Adipose tissue (tissue), 3 donors: Measurements from ENCODE around the gene ARHGEF11. TPM values are rescaled to one million over a fixed set of nuclear protein-coding genes. Genes with fewer than 3 reads are reported as not detected.

Experiments
- H3K27ac ChIP-seq: one replicate; pipeline ENCODE4 v1.5.1; 2013; ENCODE audit warnings: low read depth, low read length
- WGBS, 3 donors: extraction: QIAGEN DNeasy Blood & Tissue Kit; methylation state at CpG; one replicate each; pipeline ENCODE4 v1.1.7; 2013; 5-methylcytosine and 5-hydroxymethylcytosine counted together
- polyA plus RNA-seq, 3 donors: library from polyadenylated mRNA; stranded (reverse); fragments of 200-250 nt; gene quantifications; one replicate each; pipeline ENCODE4 v1.2.3, GENCODE V29; 2013
- donor health status: healthy with polysubstance abuse.
- donor health status: Bipolar disorder and iron deficiency.
- donor health status: healthy.

The ARHGEF11 gene
- polyA plus RNA-seq, 3 donors, result 7.2 to 18.1 (median 15.2) TPM

- no peak overlapping the region for H3K27ac ChIP-seq
- 73 to 87% (median 85%) methylated on average over 3 of the region's 3 CpGs for WGBS, 3 donors
Measured at GRCh38 chr1:156970017-156970416, 75.5 kb downstream of the ARHGEF11 start.

GRCh38 chr1:156969496-156969895, 76.0 kb downstream of the ARHGEF11 start:
- 73 to 94% (median 80%) methylated on average over 3 of the region's 3 CpGs for WGBS, 3 donors

GRCh38 chr1:156964441-156964840, 81.1 kb downstream of the ARHGEF11 start:
- H3K27ac ChIP-seq, result no peak overlapping the region
- 96 to 97% (median 96%) methylated on average over 2 of the region's 2 CpGs for WGBS, 3 donors

More at GRCh38 chr1:156969496-156969895, 76.0 kb downstream of the ARHGEF11 start:
- H3K27ac ChIP-seq, result no peak overlapping the region

- no peak overlapping the region for H3K27ac ChIP-seq
- 23 to 46% (median 30%) methylated on average over 3 of the region's 3 CpGs for WGBS, 3 donors
Measured at GRCh38 chr1:156963621-156964020, 81.9 kb downstream of the ARHGEF11 start.

GRCh38 chr1:156961709-156962108, 83.8 kb downstream of the ARHGEF11 start:
- no peak overlapping the region for H3K27ac ChIP-seq
- 71 to 79% (median 73%) methylated on average over 4 of the region's 4 CpGs for WGBS, 3 donors

GRCh38 chr1:156959925-156960324, 85.6 kb downstream of the ARHGEF11 start:
- H3K27ac ChIP-seq, result no peak overlapping the region
- 87 to 94% (median 89%) methylated on average over 6 of the region's 6 CpGs for WGBS, 3 donors

GRCh38 chr1:156959414-156959813, 86.1 kb downstream of the ARHGEF11 start:
- WGBS, 3 donors, result 63 to 89% (median 81%) methylated on average over 2 of the region's 2 CpGs
- no peak overlapping the region for H3K27ac ChIP-seq

- H3K27ac ChIP-seq, result no peak overlapping the region
- WGBS, 3 donors, result 56 to 68% (median 60%) methylated on average over 2 of the region's 2 CpGs
Measured at GRCh38 chr1:156958247-156958714, 87.3 kb downstream of the ARHGEF11 start.

- WGBS, 3 donors, result 85 to 94% (median 91%) methylated on average over 3 of the region's 3 CpGs
- no peak overlapping the region for H3K27ac ChIP-seq
Measured at GRCh38 chr1:156957634-156958033, 87.9 kb downstream of the ARHGEF11 start.

- no peak overlapping the region for H3K27ac ChIP-seq
- 90 to 94% (median 93%) methylated on average over 10 of the region's 10 CpGs for WGBS, 3 donors
Measured at GRCh38 chr1:156956333-156956732, 89.2 kb downstream of the ARHGEF11 start.

- no peak overlapping the region for H3K27ac ChIP-seq
- 67 to 86% (median 70%) methylated on average over 2 of the region's 2 CpGs for WGBS, 3 donors
Measured at GRCh38 chr1:156953571-156953970, 92.0 kb downstream of the ARHGEF11 start.

- no peak overlapping the region for H3K27ac ChIP-seq
- 94 to 98% (median 95%) methylated on average over 5 of the region's 5 CpGs for WGBS, 3 donors
Measured at GRCh38 chr1:156951371-156951770, 94.2 kb downstream of the ARHGEF11 start.

- 94 to 97% (median 97%) methylated on average over 5 of the region's 5 CpGs for WGBS, 3 donors
Measured at GRCh38 chr1:156949127-156949526, 96.4 kb downstream of the ARHGEF11 start.

GRCh38 chr1:156948708-156949107, 96.8 kb downstream of the ARHGEF11 start:
- H3K27ac ChIP-seq, result no peak overlapping the region
- 78 to 89% (median 82%) methylated on average over 4 of the region's 4 CpGs for WGBS, 3 donors

More at GRCh38 chr1:156949127-156949526, 96.4 kb downstream of the ARHGEF11 start:
- H3K27ac ChIP-seq, result no peak overlapping the region

- 95 to 97% (median 97%) methylated on average over 17 of the region's 17 CpGs for WGBS, 3 donors
- H3K27ac ChIP-seq, result no peak overlapping the region
Measured at GRCh38 chr1:156947818-156948525, 97.6 kb downstream of the ARHGEF11 start.

- 93 to 96% (median 95%) methylated on average over 9 of the region's 9 CpGs for WGBS, 3 donors
Measured at GRCh38 chr1:156947127-156947526, 98.4 kb downstream of the ARHGEF11 start.

GRCh38 chr1:156945881-156946661, 99.5 kb downstream of the ARHGEF11 start:
- WGBS, 3 donors, result 82 to 87% (median 83%) methylated on average over 11 of the region's 11 CpGs
- no peak overlapping the region for H3K27ac ChIP-seq

More at GRCh38 chr1:156947127-156947526, 98.4 kb downstream of the ARHGEF11 start:
- H3K27ac ChIP-seq, result no peak overlapping the region

- WGBS, 3 donors, result 95 to 99% (median 95%) methylated on average over 8 of the region's 8 CpGs
- H3K27ac ChIP-seq, result no peak overlapping the region
Measured at GRCh38 chr1:156944848-156945247, 100.7 kb downstream of the ARHGEF11 start.

GRCh38 chr1:156944268-156944667, 101.3 kb downstream of the ARHGEF11 start:
- 93 to 100% (median 100%) methylated on average over 1 of the region's 1 CpG for WGBS, 3 donors
- H3K27ac ChIP-seq, result no peak overlapping the region
